Vagina (tissue), 2 donors: ENCODE results near the gene APOBEC4.

Experiments
- POLR2A ChIP-seq, 2 donors: fragments of 450-650 bp; IDR thresholded peaks; one replicate each; pipeline ENCODE4 v1.6.1; 2017; ENCODE audit warnings: antibody characterized with exemption in 2 of 2, mild to moderate bottlenecking in 2 of 2, moderate library complexity in 2 of 2
- POLR2AphosphoS5 ChIP-seq, 2 donors: sonication (generic); formaldehyde crosslinking; IDR thresholded peaks; one replicate each; pipeline ENCODE4 v1.9.0; 2017; ENCODE audit warnings: antibody characterized with exemption in 2 of 2, mild to moderate bottlenecking in 2 of 2, low read depth in 1 of 2; ENCODE audit not compliant: insufficient read depth in 1 of 2
- TF ChIP-seq, protein P1 (sequence below), 3 experiments: fragments of 450-650 bp in 2 of 3; fragments of 200-600 bp in 1 of 3; sonication (generic) in 1 of 3; IDR thresholded peaks; one replicate each; pipeline ENCODE4 v1.5.1; 2017 to 2019; ENCODE audit warnings: antibody characterized with exemption in 3 of 3, mild to moderate bottlenecking in 2 of 3, moderate library complexity in 2 of 3

DNA sequence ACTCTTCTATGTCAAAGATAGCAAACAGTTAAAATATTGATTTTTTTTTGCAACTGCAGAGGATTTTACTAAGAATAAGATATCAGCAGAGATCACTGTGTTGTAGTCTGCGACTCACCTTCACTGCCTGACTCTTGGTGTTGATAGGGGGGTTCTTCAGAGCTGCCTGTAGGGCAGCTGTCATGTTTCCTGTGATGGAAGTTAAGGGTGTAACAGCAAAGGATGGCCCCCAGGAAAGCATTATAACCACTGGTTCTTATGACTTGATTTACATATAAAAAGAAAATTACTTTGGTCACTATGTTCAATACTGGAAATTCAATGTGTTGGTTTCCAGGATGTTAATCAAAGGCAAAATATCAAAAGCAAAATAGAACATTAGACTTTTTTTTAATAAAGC, 20.2 kb downstream of the APOBEC4 start:
- no peak for TF ChIP-seq POLR2AphosphoS5 (IDR thresholded peaks at IDR 0.05; ENCODE audit: insufficient read depth in 1 of 2, low read depth in 1 of 2)
- TF ChIP-seq POLR2A (IDR thresholded peaks at IDR 0.05), result no peak
- TF ChIP-seq, protein P1, sequence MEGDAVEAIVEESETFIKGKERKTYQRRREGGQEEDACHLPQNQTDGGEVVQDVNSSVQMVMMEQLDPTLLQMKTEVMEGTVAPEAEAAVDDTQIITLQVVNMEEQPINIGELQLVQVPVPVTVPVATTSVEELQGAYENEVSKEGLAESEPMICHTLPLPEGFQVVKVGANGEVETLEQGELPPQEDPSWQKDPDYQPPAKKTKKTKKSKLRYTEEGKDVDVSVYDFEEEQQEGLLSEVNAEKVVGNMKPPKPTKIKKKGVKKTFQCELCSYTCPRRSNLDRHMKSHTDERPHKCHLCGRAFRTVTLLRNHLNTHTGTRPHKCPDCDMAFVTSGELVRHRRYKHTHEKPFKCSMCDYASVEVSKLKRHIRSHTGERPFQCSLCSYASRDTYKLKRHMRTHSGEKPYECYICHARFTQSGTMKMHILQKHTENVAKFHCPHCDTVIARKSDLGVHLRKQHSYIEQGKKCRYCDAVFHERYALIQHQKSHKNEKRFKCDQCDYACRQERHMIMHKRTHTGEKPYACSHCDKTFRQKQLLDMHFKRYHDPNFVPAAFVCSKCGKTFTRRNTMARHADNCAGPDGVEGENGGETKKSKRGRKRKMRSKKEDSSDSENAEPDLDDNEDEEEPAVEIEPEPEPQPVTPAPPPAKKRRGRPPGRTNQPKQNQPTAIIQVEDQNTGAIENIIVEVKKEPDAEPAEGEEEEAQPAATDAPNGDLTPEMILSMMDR (IDR thresholded peaks at IDR 0.05), result no peak
